Activated gamma-delta T cell treated with Interleukin-2 at 50 U/mL for 16 hours (primary cell): ENCODE measurements around the gene CHST8.
"Not testable (repeated sequence)": the region's sequence is repeated elsewhere in the genome, so short reads cannot be mapped to it uniquely, and the experiment has no call there.

Experiments
- DNase-seq: peaks from one replicate; pipeline ENCODE4 v3.0.0-alpha.2; 2020

CHST8 gene

DNA sequence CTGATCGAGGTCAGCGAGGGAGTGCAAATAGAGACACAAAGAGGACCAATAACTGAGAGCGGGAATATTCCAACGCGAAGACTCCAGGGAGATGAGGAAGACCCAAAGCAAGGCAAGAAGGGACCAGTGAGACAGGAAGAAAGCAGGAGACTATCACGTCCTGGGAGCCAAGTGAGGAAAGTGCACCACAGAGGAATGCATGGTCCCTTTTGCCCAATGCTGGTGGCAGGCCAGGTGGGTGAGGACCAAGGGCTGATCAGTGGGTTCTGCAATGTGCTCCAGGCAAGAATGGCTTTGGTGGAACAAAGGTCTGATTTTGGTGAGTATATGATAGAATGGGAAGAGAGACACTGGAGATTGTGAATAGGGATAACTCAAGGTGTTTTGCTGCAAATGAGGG lies 25.4 kb downstream of the CHST8 start:
- DNase-seq: no peak

DNA sequence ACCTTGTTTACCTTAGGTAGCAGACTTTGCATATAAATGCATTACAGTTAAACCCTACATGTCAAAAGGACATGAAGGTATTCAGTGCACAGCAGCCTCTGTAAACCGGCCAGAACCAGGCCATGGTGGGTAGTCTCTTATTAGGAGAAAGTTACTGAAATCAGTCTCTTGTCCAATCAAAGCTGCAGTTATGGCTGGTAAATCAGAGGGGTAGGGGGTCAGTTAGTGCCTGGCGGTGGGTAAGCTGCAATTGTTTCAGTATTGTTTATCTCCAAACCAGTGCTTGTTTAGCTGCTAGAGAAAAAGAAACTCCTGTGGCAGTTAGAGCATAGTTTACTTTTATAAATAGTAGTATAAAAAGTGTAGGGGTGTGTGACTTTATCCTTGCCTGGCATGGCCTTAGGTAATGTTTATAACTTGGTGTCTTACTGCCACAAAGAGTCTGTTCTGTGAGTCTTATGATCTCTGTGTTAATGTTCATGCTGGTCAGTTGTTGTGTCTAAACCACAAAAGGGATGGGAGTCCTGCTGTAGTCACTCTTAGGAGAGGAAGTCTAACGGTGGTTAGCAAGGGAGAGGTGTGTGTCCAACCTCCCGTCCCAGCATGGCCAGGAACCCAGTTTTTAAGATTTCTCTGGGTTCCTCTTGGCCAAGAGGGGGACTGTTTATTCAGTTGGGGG lies 28.0 kb downstream of the CHST8 start:
- DNase-seq: no peak

DNA sequence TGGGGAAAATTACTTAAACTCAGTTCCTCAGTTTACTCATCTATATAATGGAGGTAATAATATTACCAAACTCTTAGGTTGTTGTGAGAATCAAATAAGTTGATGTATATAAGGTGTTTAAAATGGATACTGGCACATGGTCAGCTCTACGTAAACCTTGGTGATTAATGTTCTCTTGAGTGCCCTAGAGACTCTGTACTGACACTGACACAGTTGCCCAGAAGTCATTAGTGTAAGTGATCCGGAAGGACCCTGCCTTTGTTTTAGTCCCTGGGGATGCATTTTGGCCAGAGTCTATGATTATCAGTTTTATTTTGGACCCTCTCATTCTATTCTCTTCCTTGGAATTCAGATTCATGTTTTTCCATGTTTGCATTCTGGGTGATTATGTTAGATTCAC lies 31.9 kb downstream of the CHST8 start:
- no peak for DNase-seq

- no peak for DNase-seq
Measured at GRCh38 chr19:33654840-33655508, 33.2 kb downstream of the CHST8 start.

- no peak for DNase-seq
Measured at GRCh38 chr19:33659835-33660234, 38.1 kb downstream of the CHST8 start.

DNA sequence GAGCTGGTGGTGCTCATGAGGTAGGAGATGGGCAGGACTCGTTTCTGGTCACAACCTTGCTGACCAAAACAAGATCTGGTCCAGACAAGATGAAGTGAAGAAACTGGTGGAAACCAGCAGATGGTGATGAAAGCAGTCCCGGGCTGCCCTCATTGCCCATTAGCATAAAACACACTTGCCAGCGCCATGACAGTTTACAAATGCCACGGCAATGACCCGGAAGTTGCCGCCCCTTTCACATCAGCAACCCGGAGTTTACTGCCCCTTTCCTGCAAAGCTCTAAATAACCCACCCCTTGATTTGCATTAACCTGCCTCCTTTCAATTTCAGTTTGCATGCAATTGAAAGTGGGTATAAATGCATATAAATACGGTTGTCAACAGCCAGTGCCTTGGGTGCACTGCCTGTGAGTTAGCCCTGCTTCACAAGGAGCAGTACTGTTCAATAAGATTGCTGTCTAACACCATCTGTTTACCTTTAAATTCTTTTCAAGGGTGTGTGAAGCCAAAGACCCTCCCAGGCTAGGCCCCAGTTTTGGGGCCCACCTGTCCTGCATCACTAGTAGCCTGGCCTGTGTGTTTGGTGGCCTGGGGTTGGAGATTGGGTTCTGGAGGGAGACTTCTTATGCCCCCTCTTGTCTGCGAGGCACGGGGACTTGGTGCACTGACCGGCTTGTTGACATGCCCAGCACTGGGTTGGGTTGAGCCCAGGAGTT lies 38.8 kb downstream of the CHST8 start:
- no peak for DNase-seq

- DNase-seq: no peak
Measured at GRCh38 chr19:33661336-33661735, 39.6 kb downstream of the CHST8 start.

DNA sequence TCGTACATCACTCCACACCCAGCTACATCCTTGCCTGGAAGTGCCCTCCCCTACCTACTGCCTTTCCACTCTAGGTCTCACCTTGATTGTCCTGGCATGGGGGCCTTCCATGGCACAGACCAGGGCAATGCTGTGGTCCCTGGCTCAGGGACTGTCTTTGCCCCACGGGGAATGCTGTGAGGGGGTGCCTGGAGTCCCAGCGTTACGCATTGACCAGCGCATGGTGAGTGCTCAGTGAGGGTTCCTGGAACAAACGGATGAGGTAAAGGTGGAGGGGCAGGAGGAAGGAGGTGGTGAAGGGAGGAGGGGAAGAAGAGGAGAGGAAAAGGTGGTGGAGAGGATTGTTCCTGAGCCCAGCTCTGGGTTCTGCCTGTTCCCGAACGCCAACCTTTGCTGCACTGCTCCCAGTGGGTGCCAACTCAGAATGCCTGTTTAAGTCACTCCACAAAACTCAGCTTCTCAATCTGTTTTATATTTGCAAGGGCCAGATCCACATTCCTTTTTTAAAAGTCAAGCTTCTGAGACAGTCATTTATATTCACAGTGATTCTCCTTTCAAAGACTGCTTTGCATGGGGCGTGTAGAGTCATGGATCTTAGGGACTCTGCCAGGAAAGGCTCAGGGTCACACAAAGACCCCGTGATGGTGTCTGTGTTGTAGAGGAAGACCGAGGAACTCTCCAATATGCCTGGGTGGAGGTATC lies 40.8 kb downstream of the CHST8 start:
- DNase-seq: no peak

GRCh38 chr19:33663316-33663715 lies 41.6 kb downstream of the CHST8 start:
- not testable (repeated sequence) for DNase-seq

- DNase-seq: no peak
Measured at GRCh38 chr19:33664744-33665143, 43.0 kb downstream of the CHST8 start.

DNA sequence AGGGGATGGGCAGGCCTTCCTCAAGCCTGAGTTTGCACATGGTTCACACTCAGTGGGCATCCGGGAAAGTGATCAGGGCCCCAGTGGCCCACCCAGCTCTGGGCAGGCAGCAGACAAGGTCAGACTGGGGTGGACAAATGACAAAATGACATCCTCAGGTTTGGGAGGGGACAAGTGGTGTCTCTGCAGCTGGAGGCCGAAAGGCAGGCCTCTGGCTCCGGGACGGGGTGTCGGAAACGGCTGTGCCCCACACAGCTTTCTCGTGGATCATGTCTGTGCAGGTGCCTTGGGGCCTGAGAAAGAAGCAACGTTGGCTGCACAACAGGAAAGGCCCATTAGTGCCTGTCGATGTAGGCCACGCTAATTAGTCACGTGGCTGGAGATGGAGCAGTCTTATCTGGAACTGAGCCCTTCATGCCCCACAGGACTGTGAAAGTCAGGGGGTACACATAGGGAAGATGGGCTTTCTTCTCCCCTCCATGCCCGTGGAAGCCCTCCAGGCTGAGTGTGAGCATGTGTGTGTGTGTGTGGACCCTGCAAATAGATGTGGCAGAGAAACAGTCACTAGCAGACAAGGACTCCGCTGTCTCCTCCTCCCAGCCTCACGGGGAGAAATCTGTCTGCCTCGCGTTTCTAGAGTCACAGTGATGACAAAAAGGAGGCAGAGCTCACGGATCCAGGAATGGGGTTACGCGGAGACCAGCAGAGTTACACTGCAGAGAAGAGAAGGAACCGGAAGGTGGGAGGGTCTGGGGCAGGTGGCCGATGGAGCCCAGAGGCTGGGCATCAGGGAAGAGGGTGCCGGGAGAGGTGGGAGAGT lies 44.2 kb downstream of the CHST8 start:
- DNase-seq: no peak

DNA sequence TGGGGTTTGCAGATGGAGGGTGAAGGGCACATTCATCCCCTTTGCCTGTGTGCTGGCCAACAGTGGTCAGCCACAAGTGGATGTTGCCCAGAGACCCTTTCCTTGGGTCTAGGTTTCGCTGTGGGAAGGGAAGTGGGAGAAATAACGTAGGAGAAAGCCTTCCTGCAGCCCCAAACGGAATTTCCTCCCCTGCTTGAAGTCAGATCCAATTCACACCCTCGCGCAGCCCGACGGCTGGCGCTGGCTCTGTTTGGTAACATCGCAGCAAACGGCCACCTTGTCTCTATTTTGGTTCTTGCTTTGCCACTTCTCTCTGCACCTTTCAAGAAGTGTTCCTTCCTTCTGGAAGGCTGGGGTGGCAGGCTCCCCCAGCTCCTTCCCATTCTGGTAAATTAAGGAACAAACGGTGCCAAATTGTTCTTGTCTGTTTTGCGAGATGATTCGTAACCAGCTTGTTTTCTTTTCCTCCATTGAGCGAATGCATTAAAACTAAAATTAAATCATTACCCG lies 45.4 kb downstream of the CHST8 start:
- DNase-seq: no peak

GRCh38 chr19:33667881-33668280 lies 46.1 kb downstream of the CHST8 start:
- no peak for DNase-seq

- DNase-seq: no peak
Measured at GRCh38 chr19:33668968-33669367, 47.2 kb downstream of the CHST8 start.

DNA sequence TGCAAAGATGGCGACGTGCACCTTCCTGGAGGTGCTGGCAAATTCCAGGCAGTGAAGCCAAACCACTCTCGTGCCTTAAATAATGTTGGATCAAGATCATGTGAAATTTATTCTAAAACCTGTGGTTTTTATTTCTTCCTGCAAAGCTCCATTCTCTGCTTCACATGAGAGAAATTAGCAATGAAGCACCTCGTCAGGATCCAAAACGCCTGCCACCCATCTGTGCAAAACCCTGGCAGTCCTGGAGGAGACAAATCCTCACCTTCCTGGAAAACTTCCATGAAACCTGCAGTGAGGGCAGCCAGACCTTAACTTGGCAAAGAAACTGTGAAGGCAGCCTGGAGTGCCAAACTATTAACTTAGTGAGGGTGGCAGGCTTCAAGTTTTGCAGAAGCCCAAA lies 47.6 kb downstream of the CHST8 start:
- DNase-seq: no peak

GRCh38 chr19:33670398-33670797 lies 48.6 kb downstream of the CHST8 start:
- no peak for DNase-seq

- no peak for DNase-seq
Measured at GRCh38 chr19:33671211-33671610, 49.5 kb downstream of the CHST8 start.

- no peak for DNase-seq
Measured at GRCh38 chr19:33673258-33673875, 51.6 kb downstream of the CHST8 start.

- no peak for DNase-seq
Measured at GRCh38 chr19:33673996-33674625, 52.4 kb downstream of the CHST8 start.

DNA sequence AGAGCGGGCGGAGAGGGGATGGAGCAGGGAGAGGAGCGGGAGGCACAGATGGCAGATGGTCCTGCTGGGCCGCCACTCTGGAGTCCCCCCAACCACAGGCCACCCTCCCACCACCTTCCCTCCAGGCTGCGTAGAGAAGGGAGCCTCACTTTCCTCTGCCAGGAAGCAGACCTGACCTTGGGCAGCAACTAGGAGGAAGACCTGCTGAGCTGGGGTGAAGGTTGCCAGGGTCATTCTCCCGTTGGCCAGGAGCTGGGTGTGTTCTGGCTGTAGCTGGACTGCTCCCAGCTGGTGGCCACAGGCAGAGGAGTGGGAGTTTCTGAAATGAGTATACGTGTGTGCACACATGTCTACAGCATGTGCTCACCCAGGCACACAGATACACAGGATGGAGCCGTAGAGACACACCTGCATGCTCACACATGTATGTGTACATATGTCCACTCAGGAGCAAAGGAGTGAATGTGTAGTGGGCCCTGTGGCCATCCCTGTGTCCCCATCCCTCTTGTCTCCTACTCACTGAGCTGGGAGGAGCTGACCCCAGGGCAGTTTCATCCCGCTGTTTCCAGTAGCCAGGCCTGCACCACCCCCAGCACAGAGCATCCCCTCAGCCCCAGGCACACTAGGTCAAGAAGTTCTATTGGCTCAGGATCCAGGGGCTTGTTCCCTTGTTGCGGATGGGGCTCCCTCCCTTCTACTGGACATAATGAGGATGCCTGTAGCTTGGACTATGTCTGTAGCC lies 53.0 kb downstream of the CHST8 start:
- no peak for DNase-seq
